ENCODE results near the gene IL36B.

- no peak for TF ChIP-seq POLR2A (IDR thresholded peaks at IDR 0.05)
- peak; percentile 66 to 78 (median 74) for TF ChIP-seq CTCF (IDR thresholded peaks at IDR 0.05)
Measured at GRCh38 chr2:113080134-113080533, 27.5 kb upstream of the IL36B start.
